Liver (tissue), 9 donors: ENCODE measurements around the gene MKKS. TPM values are rescaled to one million over a fixed set of nuclear protein-coding genes. Genes with fewer than 3 reads are reported as not detected.

ENCODE experiments used
- DNase-seq: peaks from one replicate; pipeline ENCODE4 v3.0.0-alpha.2; 2017; ENCODE audit warnings: low spot score
- H3K27ac ChIP-seq, 2 donors: one replicate each; pipeline ENCODE4 v1.7.0; 2013; ENCODE audit warnings: inconsistent platforms in 2 of 2, low read length in 2 of 2, control low read depth in 1 of 2, low read depth in 1 of 2, mild to moderate bottlenecking in 1 of 2
- H3K27me3 ChIP-seq, 4 donors: one replicate each; pipeline versions ENCODE4 v1.6.1 to v1.7.0; 2013; ENCODE audit warnings: low read length in 3 of 4, inconsistent platforms in 1 of 4, mild to moderate bottlenecking in 1 of 4, moderate library complexity in 1 of 4; ENCODE audit not compliant: control insufficient read depth in 4 of 4, insufficient read depth in 4 of 4
- H3K36me3 ChIP-seq, 4 donors: one replicate each; pipeline versions ENCODE4 v1.6.1 to v1.7.0; 2013; ENCODE audit warnings: low read length in 3 of 4, mild to moderate bottlenecking in 3 of 4, low read depth in 1 of 4, moderate library complexity in 1 of 4; ENCODE audit not compliant: control insufficient read depth in 4 of 4, insufficient read depth in 3 of 4
- H3K4me1 ChIP-seq, 4 donors: one replicate each; pipeline versions ENCODE4 v1.6.1 to v1.7.0; 2013; ENCODE audit warnings: low read length in 3 of 4, mild to moderate bottlenecking in 3 of 4, moderate library complexity in 1 of 4; ENCODE audit not compliant: control insufficient read depth in 4 of 4, insufficient read depth in 4 of 4
- H3K4me3 ChIP-seq, 3 donors: one replicate each; pipeline versions ENCODE4 v1.6.1 to v1.7.0; 2013; ENCODE audit warnings: low read length in 3 of 3, control low read depth in 1 of 3, low read depth in 1 of 3, mild to moderate bottlenecking in 1 of 3
- H3K9ac ChIP-seq, 2 donors: one replicate each; pipeline ENCODE4 v1.7.0; 2013; ENCODE audit warnings: low read length in 2 of 2, mild to moderate bottlenecking in 2 of 2, moderate library complexity in 2 of 2, control low read depth in 1 of 2, low read depth in 1 of 2
- H3K9me3 ChIP-seq, 4 donors: one replicate each; pipeline versions ENCODE4 v1.6.1 to v1.7.0; 2013; ENCODE audit warnings: low read length in 3 of 4; ENCODE audit not compliant: control insufficient read depth in 4 of 4
- EGR1 ChIP-seq, 2 donors: IDR thresholded peaks; 2 replicates each; pipeline ENCODE4 v1.6.1; 2016 to 2018; ENCODE audit warnings: antibody characterized with exemption in 2 of 2, low read depth in 2 of 2
- FOXA1 ChIP-seq: IDR thresholded peaks from 2 replicates; pipeline ENCODE4 v1.6.1; 2016; ENCODE audit warnings: antibody characterized with exemption
- GABPA ChIP-seq, 2 donors: IDR thresholded peaks in 1 of 2; conservative IDR thresholded peaks in 1 of 2; 2 replicates each; pipeline ENCODE4 v1.6.1; 2016; ENCODE audit warnings: antibody characterized with exemption in 2 of 2, mild to moderate bottlenecking in 1 of 2, moderate library complexity in 1 of 2
- HNF4A ChIP-seq, 2 donors: conservative IDR thresholded peaks; 2 replicates each; pipeline ENCODE4 v1.6.1; 2016; ENCODE audit warnings: antibody characterized with exemption in 2 of 2, mild to moderate bottlenecking in 2 of 2
- HNF4G ChIP-seq: IDR thresholded peaks from 2 replicates; pipeline ENCODE4 v1.6.1; 2016; ENCODE audit warnings: antibody characterized with exemption
- JUND ChIP-seq, 2 donors: IDR thresholded peaks; 2 replicates each; pipeline ENCODE4 v1.6.1; 2016; ENCODE audit warnings: antibody characterized with exemption in 2 of 2
- MAX ChIP-seq: IDR thresholded peaks from 2 replicates; pipeline ENCODE4 v1.6.1; 2016; ENCODE audit warnings: antibody characterized with exemption
- NR2F2 ChIP-seq: IDR thresholded peaks from 2 replicates; pipeline ENCODE4 v1.6.1; 2016; ENCODE audit warnings: antibody characterized with exemption
- RAD21 ChIP-seq, 2 donors: IDR thresholded peaks; 2 replicates each; pipeline ENCODE4 v1.6.1; 2016; ENCODE audit warnings: antibody characterized with exemption in 2 of 2, mild to moderate bottlenecking in 2 of 2
- RXRA ChIP-seq, 2 donors: IDR thresholded peaks; 2 replicates each; pipeline ENCODE4 v1.6.1; 2017 to 2018; ENCODE audit warnings: antibody characterized with exemption in 2 of 2, mild to moderate bottlenecking in 1 of 2
- SP1 ChIP-seq: IDR thresholded peaks from 2 replicates; pipeline ENCODE4 v1.6.1; 2018; ENCODE audit warnings: antibody characterized with exemption, mild to moderate bottlenecking
- TAF1 ChIP-seq: conservative IDR thresholded peaks from 2 replicates; pipeline ENCODE4 v1.6.1; 2016; ENCODE audit warnings: antibody characterized with exemption, mild to moderate bottlenecking
- YY1 ChIP-seq: IDR thresholded peaks from 2 replicates; pipeline ENCODE4 v1.6.1; 2016; ENCODE audit warnings: antibody characterized with exemption, mild to moderate bottlenecking
- WGBS: extraction: QIAGEN DNeasy Blood & Tissue Kit; methylation state at CpG from one replicate; pipeline ENCODE4 v1.1.7; 2013; 5-methylcytosine and 5-hydroxymethylcytosine counted together
- polyA plus RNA-seq, 2 donors: library from polyadenylated mRNA; stranded (reverse) in 1 of 2; unstranded in 1 of 2; fragments of 200-250 nt in 1 of 2; fragments of >200 nt in 1 of 2; fragmentation: Nextera tagmentation in 1 of 2; extraction: Ambion mirVana in 1 of 2; gene quantifications; one replicate each; pipeline versions ENCODE4 v1.2.1 to v1.2.3, GENCODE V29; 2013 to 2015
- total RNA-seq, 2 donors: library from RNA; depleted of rRNA; stranded (reverse); fragments of >200 nt; gene quantifications; one replicate each; pipeline ENCODE4 v1.2.3, GENCODE V29; 2014
- TF ChIP-seq, protein P1 (sequence below): fragments of 150-350 bp; IDR thresholded peaks from 2 replicates; pipeline ENCODE4 v1.5.1; 2017; ENCODE audit warnings: improper control_type of control experiment, low read depth, low read length; ENCODE audit not compliant: missing input control
- TF ChIP-seq, protein P2 (sequence below): IDR thresholded peaks from 2 replicates; pipeline ENCODE4 v1.6.1; 2016; ENCODE audit warnings: antibody characterized with exemption
- TF ChIP-seq, protein P3 (sequence below): IDR thresholded peaks from 2 replicates; pipeline ENCODE4 v1.6.1; 2016; ENCODE audit warnings: antibody characterized with exemption, mild to moderate bottlenecking
- donor health status: healthy.
- donor health status: healthy.
- donor health status: healthy.
- donor health status: healthy.
- donor health status: healthy.

MKKS gene
- total and polyA plus RNA-seq, 4 donors = 8.3 to 19.1 (median 14.7) TPM

GRCh38 chr20:10465135-10465534 is 31.1 kb upstream of the MKKS start (continued):
- TF ChIP-seq, protein P1, sequence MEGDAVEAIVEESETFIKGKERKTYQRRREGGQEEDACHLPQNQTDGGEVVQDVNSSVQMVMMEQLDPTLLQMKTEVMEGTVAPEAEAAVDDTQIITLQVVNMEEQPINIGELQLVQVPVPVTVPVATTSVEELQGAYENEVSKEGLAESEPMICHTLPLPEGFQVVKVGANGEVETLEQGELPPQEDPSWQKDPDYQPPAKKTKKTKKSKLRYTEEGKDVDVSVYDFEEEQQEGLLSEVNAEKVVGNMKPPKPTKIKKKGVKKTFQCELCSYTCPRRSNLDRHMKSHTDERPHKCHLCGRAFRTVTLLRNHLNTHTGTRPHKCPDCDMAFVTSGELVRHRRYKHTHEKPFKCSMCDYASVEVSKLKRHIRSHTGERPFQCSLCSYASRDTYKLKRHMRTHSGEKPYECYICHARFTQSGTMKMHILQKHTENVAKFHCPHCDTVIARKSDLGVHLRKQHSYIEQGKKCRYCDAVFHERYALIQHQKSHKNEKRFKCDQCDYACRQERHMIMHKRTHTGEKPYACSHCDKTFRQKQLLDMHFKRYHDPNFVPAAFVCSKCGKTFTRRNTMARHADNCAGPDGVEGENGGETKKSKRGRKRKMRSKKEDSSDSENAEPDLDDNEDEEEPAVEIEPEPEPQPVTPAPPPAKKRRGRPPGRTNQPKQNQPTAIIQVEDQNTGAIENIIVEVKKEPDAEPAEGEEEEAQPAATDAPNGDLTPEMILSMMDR = no peak
- no peak for TF ChIP-seq NR2F2

DNA sequence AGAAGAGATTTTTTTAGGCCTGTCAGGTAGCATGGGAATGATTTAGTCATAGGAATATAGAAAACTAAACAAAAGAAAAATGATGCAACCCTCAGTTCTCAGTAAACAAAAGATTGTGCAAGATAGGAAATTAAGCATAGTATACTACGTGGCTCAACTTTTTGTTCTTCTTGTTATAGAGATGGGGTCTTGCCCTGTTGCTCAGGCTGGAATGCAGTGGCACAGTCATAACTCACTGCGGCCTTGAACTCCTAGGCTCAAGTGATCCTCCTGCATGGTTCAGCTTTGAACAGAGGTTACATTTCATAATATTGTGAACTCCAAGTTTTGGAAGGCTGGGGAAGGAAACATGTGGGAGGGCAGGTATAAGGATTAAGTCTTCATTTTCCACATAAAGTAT is 29.6 kb upstream of the MKKS start:
- Histone ChIP-seq H3K36me3 (no peaks in the 10 kb centered on the region), H3K27ac (no peak overlapping the region), H3K4me1 (peaks cover 0 to 5% (median 1%) of the 10 kb centered on the region in 4 donors), H3K9me3 (peaks cover 0 to 7% (median 1%) of the 10 kb centered on the region in 4 donors), H3K4me3 (no peak overlapping the region), H3K9ac (no peak overlapping the region), H3K27me3 (no peaks in the 10 kb centered on the region)
- TF ChIP-seq NR2F2 (no peak), FOXA1 (no peak), MAX (no peak), HNF4A (conservative IDR thresholded peaks at IDR 0.05) (no peak), TAF1 (no peak), RAD21 (IDR thresholded peaks at IDR 0.05) (no peak), RXRA (IDR thresholded peaks at IDR 0.05) (no peak), YY1 (no peak), SP1 (no peak), JUND (IDR thresholded peaks at IDR 0.05) (no peak), GABPA (IDR thresholded peaks at IDR 0.05 in 1 of 2, conservative IDR thresholded peaks at IDR 0.05 in 1 of 2) (no peak), EGR1 (IDR thresholded peaks at IDR 0.05; ENCODE audit: low read depth in 2 of 2) (no peak)
- TF ChIP-seq, protein P2, sequence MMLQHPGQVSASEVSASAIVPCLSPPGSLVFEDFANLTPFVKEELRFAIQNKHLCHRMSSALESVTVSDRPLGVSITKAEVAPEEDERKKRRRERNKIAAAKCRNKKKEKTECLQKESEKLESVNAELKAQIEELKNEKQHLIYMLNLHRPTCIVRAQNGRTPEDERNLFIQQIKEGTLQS = no peak
- TF ChIP-seq, protein P1 = no peak
- DNase-seq = no peak
- 76% methylated on average over 2 of the region's 2 CpGs for WGBS

GRCh38 chr20:10462516-10462915 is 28.5 kb upstream of the MKKS start:
- Histone ChIP-seq H3K4me1 (peaks cover 0 to 5% (median 1%) of the 10 kb centered on the region in 4 donors), H3K27me3 (no peaks in the 10 kb centered on the region), H3K9me3 (peaks cover 0 to 7% (median 1%) of the 10 kb centered on the region in 4 donors), H3K9ac (no peak overlapping the region), H3K4me3 (no peak overlapping the region), H3K36me3 (no peaks in the 10 kb centered on the region), H3K27ac (no peak overlapping the region)
- DNase-seq = no peak
- no peak for TF ChIP-seq HNF4A (conservative IDR thresholded peaks at IDR 0.05)
- no peak for TF ChIP-seq GABPA (IDR thresholded peaks at IDR 0.05 in 1 of 2, conservative IDR thresholded peaks at IDR 0.05 in 1 of 2)
- no peak for TF ChIP-seq EGR1 (IDR thresholded peaks at IDR 0.05; ENCODE audit: low read depth in 2 of 2)
- TF ChIP-seq, protein P2 = no peak
- TF ChIP-seq, protein P3, sequence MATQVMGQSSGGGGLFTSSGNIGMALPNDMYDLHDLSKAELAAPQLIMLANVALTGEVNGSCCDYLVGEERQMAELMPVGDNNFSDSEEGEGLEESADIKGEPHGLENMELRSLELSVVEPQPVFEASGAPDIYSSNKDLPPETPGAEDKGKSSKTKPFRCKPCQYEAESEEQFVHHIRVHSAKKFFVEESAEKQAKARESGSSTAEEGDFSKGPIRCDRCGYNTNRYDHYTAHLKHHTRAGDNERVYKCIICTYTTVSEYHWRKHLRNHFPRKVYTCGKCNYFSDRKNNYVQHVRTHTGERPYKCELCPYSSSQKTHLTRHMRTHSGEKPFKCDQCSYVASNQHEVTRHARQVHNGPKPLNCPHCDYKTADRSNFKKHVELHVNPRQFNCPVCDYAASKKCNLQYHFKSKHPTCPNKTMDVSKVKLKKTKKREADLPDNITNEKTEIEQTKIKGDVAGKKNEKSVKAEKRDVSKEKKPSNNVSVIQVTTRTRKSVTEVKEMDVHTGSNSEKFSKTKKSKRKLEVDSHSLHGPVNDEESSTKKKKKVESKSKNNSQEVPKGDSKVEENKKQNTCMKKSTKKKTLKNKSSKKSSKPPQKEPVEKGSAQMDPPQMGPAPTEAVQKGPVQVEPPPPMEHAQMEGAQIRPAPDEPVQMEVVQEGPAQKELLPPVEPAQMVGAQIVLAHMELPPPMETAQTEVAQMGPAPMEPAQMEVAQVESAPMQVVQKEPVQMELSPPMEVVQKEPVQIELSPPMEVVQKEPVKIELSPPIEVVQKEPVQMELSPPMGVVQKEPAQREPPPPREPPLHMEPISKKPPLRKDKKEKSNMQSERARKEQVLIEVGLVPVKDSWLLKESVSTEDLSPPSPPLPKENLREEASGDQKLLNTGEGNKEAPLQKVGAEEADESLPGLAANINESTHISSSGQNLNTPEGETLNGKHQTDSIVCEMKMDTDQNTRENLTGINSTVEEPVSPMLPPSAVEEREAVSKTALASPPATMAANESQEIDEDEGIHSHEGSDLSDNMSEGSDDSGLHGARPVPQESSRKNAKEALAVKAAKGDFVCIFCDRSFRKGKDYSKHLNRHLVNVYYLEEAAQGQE = no peak
- TF ChIP-seq TAF1 = no peak
- no peak for TF ChIP-seq HNF4G
- no peak for TF ChIP-seq RAD21 (IDR thresholded peaks at IDR 0.05)
- TF ChIP-seq YY1 = no peak
- no peak for TF ChIP-seq NR2F2
- TF ChIP-seq, protein P1 = no peak
- TF ChIP-seq MAX = no peak
- TF ChIP-seq SP1 = no peak
